GM23338 (cell line): Measurements from ENCODE around the gene GRB14. TPM values are rescaled to one million over a fixed set of nuclear protein-coding genes. Genes with fewer than 3 reads are reported as not detected.

Source experiments
- ATAC-seq: fragments of 200-7000 bp; cut with Tn5 transposase; 3 replicates; pipeline ENCODE4 v1.9.1; 2020
- DNase-seq: peaks from one replicate; pipeline ENCODE4 v3.0.0-alpha.2; 2015; ENCODE audit warnings: low spot score
- H2AFZ ChIP-seq: fragments of 200-600 bp; sonication (generic); 2 replicates; pipeline ENCODE4 v1.8.0; 2016; ENCODE audit warnings: antibody characterized with exemption, mild to moderate bottlenecking, moderate library complexity
- H3F3A ChIP-seq: fragments of 200-600 bp; sonication (generic); replicated peaks from 2 replicates; pipeline ENCODE4 v1.8.0; 2017; ENCODE audit warnings: antibody characterized with exemption, mixed run types, low read depth
- H3K27ac ChIP-seq: fragments of 200-600 bp; sonication (generic); 2 replicates; pipeline ENCODE4 v1.6.1; 2016; ENCODE audit warnings: low read depth
- H3K27me3 ChIP-seq: fragments of 200-600 bp; sonication (generic); 2 replicates; pipeline ENCODE4 v1.8.0; 2016; ENCODE audit warnings: mild to moderate bottlenecking, mixed run types, moderate library complexity; ENCODE audit not compliant: insufficient read depth
- H3K36me3 ChIP-seq: fragments of 200-600 bp; sonication (generic); 2 replicates; pipeline ENCODE4 v1.8.0; 2016; ENCODE audit warnings: mild to moderate bottlenecking; ENCODE audit not compliant: insufficient read depth
- H3K4me1 ChIP-seq: fragments of 200-600 bp; sonication (generic); 2 replicates; pipeline ENCODE4 v1.8.0; 2016; ENCODE audit warnings: mild to moderate bottlenecking, moderate library complexity; ENCODE audit not compliant: insufficient read depth
- H3K4me2 ChIP-seq: fragments of 200-600 bp; sonication (generic); 2 replicates; pipeline ENCODE4 v1.7.1; 2017; ENCODE audit warnings: mixed run types
- H3K4me3 ChIP-seq: fragments of 200-600 bp; sonication (generic); 2 replicates; pipeline ENCODE4 v1.6.1; 2016; ENCODE audit warnings: mixed run types
- H3K79me2 ChIP-seq: fragments of 200-600 bp; sonication (generic); replicated peaks from 2 replicates; pipeline ENCODE4 v1.8.0; 2017; ENCODE audit warnings: mild to moderate bottlenecking; ENCODE audit not compliant: insufficient read depth
- H3K9me2 ChIP-seq: fragments of 200-600 bp; sonication (generic); 2 replicates; pipeline ENCODE4 v1.8.0; 2017; ENCODE audit not compliant: insufficient read depth
- H4K20me1 ChIP-seq: fragments of 200-600 bp; sonication (generic); replicated peaks from 2 replicates; pipeline ENCODE4 v1.8.0; 2017; ENCODE audit warnings: mild to moderate bottlenecking; ENCODE audit not compliant: insufficient read depth
- H3K27ac Mint-ChIP-seq: 2 replicates; pipeline ENCODE4 v1.8.0; 2020; ENCODE audit warnings: inconsistent platforms, mild to moderate bottlenecking, moderate library complexity, mixed read lengths
- H3K27me3 Mint-ChIP-seq: 3 replicates; pipeline ENCODE4 v1.8.0; 2022; ENCODE audit warnings: low read depth, mild to moderate bottlenecking, moderate library complexity, mixed read lengths, inconsistent platforms; ENCODE audit not compliant: insufficient read depth, poor library complexity
- H3K36me3 Mint-ChIP-seq: 3 replicates; pipeline ENCODE4 v1.8.0; 2021; ENCODE audit warnings: low read depth, mild to moderate bottlenecking, inconsistent platforms, moderate library complexity, mixed read lengths
- H3K4me1 Mint-ChIP-seq: 3 replicates; pipeline ENCODE4 v1.8.0; 2020; ENCODE audit warnings: mild to moderate bottlenecking, inconsistent platforms, mixed read lengths
- H3K4me3 Mint-ChIP-seq: 3 replicates; pipeline ENCODE4 v1.8.0; 2021; ENCODE audit warnings: moderate library complexity, mild to moderate bottlenecking, inconsistent platforms, mixed read lengths
- H3K9me3 Mint-ChIP-seq: 3 replicates; pipeline ENCODE4 v1.8.0; 2020; ENCODE audit warnings: moderate library complexity, mild to moderate bottlenecking, inconsistent platforms, mixed read lengths
- CREB1 ChIP-seq: fragments of 250-450 bp; sonication (Bioruptor Pico); IDR thresholded peaks from 2 replicates; pipeline ENCODE4 v1.5.0; 2020; ENCODE audit warnings: low read depth, mild to moderate bottlenecking, moderate library complexity
- NANOG ChIP-seq: IDR thresholded peaks from 2 replicates; pipeline ENCODE4 v1.6.1; 2016; ENCODE audit warnings: antibody characterized with exemption, borderline replicate concordance
- ZNF114 ChIP-seq: fragments of 250-450 bp; sonication (Bioruptor Pico); IDR thresholded peaks from 2 replicates; pipeline ENCODE4 v1.5.0; 2020; ENCODE audit warnings: mild to moderate bottlenecking, moderate library complexity
- ZNF331 ChIP-seq: fragments of 250-450 bp; sonication (Bioruptor Pico); IDR thresholded peaks from 2 replicates; pipeline ENCODE4 v1.5.0; 2020; ENCODE audit warnings: low read depth, mild to moderate bottlenecking, moderate library complexity
- polyA plus RNA-seq: library from polyadenylated mRNA; unstranded; fragments of >200 nt; fragmentation: Nextera tagmentation; extraction: Ambion mirVana; gene quantifications from 2 replicates; pipeline ENCODE4 v1.2.1, GENCODE V29; 2016
- total RNA-seq: library from RNA; depleted of rRNA; stranded (reverse); fragments of >200 nt; shearing (Covaris generic); gene quantifications from 2 replicates; pipeline ENCODE4 v1.2.3, GENCODE V29; 2014
- TF ChIP-seq, protein P1 (sequence below): fragments of 250-450 bp; sonication (Bioruptor Pico); IDR thresholded peaks from 2 replicates; pipeline ENCODE4 v1.5.0; 2020; ENCODE audit warnings: mild to moderate bottlenecking, moderate library complexity

GRB14 gene
- total and polyA plus RNA-seq, 2 experiments from 2014 or later = 16.0 to 28.9 TPM

DNA sequence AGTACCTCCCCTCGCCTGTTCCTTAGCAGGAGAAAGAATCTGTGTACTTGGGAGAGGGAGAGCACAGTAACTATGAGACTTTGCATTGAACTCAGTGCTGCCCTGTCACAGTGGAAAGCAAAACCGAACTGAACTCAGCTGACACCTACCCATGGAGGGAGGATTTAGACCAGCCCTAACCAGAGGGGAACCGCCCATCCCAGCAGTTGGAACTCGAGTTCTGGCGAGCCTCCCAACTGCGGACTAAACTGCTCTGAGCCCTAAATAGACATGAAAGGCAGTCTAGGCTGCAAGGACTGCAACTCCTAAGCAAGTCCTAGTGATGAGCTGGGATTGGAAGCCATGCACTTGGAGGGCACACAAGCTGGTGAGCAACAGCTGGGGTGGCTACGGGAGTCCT lies 110.4 kb downstream of the GRB14 start:
- DNase-seq (no peak), ATAC-seq (no peak; the same call in 2 of the 3 replicates)
- Mint-ChIP-seq H3K4me3 (no peak overlapping the region), H3K36me3 (peaks cover 26% of the 10 kb centered on the region), H3K27me3 (peaks cover 3% of the 10 kb centered on the region), H3K4me1 (peaks cover 20% of the 10 kb centered on the region), H3K9me3 (peaks cover 6% of the 10 kb centered on the region; the same call in 1 of the 3 replicates), H3K27ac (no peak overlapping the region)
- TF ChIP-seq ZNF114 (CRISPR knock-in tag) = no peak
- no peak for TF ChIP-seq ZNF331
- TF ChIP-seq, protein P1, sequence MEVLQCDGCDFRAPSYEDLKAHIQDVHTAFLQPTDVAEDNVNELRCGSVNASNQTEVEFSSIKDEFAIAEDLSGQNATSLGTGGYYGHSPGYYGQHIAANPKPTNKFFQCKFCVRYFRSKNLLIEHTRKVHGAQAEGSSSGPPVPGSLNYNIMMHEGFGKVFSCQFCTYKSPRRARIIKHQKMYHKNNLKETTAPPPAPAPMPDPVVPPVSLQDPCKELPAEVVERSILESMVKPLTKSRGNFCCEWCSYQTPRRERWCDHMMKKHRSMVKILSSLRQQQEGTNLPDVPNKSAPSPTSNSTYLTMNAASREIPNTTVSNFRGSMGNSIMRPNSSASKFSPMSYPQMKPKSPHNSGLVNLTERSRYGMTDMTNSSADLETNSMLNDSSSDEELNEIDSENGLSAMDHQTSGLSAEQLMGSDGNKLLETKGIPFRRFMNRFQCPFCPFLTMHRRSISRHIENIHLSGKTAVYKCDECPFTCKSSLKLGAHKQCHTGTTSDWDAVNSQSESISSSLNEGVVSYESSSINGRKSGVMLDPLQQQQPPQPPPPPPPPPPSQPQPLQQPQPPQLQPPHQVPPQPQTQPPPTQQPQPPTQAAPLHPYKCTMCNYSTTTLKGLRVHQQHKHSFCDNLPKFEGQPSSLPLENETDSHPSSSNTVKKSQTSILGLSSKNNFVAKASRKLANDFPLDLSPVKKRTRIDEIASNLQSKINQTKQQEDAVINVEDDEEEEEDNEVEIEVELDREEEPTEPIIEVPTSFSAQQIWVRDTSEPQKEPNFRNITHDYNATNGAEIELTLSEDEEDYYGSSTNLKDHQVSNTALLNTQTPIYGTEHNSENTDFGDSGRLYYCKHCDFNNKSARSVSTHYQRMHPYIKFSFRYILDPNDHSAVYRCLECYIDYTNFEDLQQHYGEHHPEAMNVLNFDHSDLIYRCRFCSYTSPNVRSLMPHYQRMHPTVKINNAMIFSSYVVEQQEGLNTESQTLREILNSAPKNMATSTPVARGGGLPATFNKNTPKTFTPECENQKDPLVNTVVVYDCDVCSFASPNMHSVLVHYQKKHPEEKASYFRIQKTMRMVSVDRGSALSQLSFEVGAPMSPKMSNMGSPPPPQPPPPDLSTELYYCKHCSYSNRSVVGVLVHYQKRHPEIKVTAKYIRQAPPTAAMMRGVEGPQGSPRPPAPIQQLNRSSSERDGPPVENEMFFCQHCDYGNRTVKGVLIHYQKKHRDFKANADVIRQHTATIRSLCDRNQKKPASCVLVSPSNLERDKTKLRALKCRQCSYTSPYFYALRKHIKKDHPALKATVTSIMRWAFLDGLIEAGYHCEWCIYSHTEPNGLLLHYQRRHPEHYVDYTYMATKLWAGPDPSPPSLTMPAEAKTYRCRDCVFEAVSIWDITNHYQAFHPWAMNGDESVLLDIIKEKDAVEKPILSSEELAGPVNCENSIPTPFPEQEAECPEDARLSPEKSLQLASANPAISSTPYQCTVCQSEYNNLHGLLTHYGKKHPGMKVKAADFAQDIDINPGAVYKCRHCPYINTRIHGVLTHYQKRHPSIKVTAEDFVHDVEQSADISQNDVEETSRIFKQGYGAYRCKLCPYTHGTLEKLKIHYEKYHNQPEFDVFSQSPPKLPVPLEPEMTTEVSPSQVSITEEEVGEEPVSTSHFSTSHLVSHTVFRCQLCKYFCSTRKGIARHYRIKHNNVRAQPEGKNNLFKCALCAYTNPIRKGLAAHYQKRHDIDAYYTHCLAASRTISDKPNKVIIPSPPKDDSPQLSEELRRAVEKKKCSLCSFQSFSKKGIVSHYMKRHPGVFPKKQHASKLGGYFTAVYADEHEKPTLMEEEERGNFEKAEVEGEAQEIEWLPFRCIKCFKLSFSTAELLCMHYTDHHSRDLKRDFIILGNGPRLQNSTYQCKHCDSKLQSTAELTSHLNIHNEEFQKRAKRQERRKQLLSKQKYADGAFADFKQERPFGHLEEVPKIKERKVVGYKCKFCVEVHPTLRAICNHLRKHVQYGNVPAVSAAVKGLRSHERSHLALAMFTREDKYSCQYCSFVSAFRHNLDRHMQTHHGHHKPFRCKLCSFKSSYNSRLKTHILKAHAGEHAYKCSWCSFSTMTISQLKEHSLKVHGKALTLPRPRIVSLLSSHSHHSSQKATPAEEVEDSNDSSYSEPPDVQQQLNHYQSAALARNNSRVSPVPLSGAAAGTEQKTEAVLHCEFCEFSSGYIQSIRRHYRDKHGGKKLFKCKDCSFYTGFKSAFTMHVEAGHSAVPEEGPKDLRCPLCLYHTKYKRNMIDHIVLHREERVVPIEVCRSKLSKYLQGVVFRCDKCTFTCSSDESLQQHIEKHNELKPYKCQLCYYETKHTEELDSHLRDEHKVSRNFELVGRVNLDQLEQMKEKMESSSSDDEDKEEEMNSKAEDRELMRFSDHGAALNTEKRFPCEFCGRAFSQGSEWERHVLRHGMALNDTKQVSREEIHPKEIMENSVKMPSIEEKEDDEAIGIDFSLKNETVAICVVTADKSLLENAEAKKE (CRISPR knock-in tag) = no peak
- TF ChIP-seq CREB1 (CRISPR knock-in tag) = no peak
- no peak for TF ChIP-seq NANOG
- Histone ChIP-seq H2AFZ (no peak overlapping the region), H3K27me3 (no peaks in the 10 kb centered on the region), H3F3A (no peaks in the 10 kb centered on the region), H3K9me2 (0 out of 2 replicates have a peak, but pooled peaks cover 5% of the 10 kb centered on the region), H3K79me2 (no peaks in the 10 kb centered on the region), H3K27ac (no peak overlapping the region), H4K20me1 (no peaks in the 10 kb centered on the region), H3K36me3 (no peaks in the 10 kb centered on the region), H3K4me2 (no peak overlapping the region), H3K4me3 (no peak overlapping the region), H3K4me1 (0 out of 2 replicates have a peak, but pooled peaks cover 5% of the 10 kb centered on the region)
